DND-41 (cell line): ENCODE results near the gene CDK15.

Source experiments
- ATAC-seq: fragments of 200-7000 bp; cut with Tn5 transposase; 3 replicates; pipeline ENCODE4 v1.9.1; 2021; ENCODE audit warnings: low read depth; ENCODE audit not compliant: insufficient read depth
- DNase-seq: peaks from one replicate; pipeline ENCODE4 v3.0.0-alpha.2; 2020
- H2AFZ ChIP-seq: 2 replicates; pipeline ENCODE4 v1.6.0; 2012; ENCODE audit warnings: low read depth, low read length
- H3K27ac ChIP-seq: 2 replicates; pipeline ENCODE4 v1.5.1; 2012; ENCODE audit warnings: low read length, inconsistent platforms
- H3K27me3 ChIP-seq: fragments of 200-600 bp; sonication (generic); 2 replicates; pipeline ENCODE4 v1.6.0; 2012; ENCODE audit warnings: low read length, mild to moderate bottlenecking, inconsistent platforms; ENCODE audit not compliant: insufficient read depth, poor library complexity
- H3K36me3 ChIP-seq: 2 replicates; pipeline ENCODE4 v1.5.1; 2012; ENCODE audit warnings: low read length, inconsistent platforms; ENCODE audit not compliant: insufficient read depth
- H3K4me1 ChIP-seq: 2 replicates; pipeline ENCODE4 v1.5.1; 2012; ENCODE audit warnings: mild to moderate bottlenecking, low read length; ENCODE audit not compliant: insufficient read depth
- H3K4me2 ChIP-seq: 2 replicates; pipeline ENCODE4 v1.6.0; 2012; ENCODE audit warnings: mild to moderate bottlenecking, moderate library complexity, low read length, inconsistent platforms; ENCODE audit not compliant: insufficient read depth
- H3K4me3 ChIP-seq, 2 experiments: fragments of 200-600 bp in 1 of 2; shearing (Covaris generic) in 1 of 2; 2 replicates each; pipeline ENCODE4 v1.5.1; 2012 to 2016; ENCODE audit warnings: inconsistent platforms in 2 of 2, low read length in 2 of 2, mild to moderate bottlenecking in 2 of 2, low read depth in 1 of 2, moderate library complexity in 1 of 2
- H3K79me2 ChIP-seq: 2 replicates; pipeline ENCODE4 v1.6.0; 2012; ENCODE audit warnings: low read length, inconsistent platforms; ENCODE audit not compliant: insufficient read depth
- H3K9ac ChIP-seq: 2 replicates; pipeline ENCODE4 v1.6.0; 2012; ENCODE audit warnings: low read depth, mild to moderate bottlenecking, inconsistent platforms, low read length, moderate library complexity
- H3K9me3 ChIP-seq: 2 replicates; pipeline ENCODE4 v1.5.1; 2012; ENCODE audit warnings: low read length, moderate library complexity, mild to moderate bottlenecking, inconsistent platforms; ENCODE audit not compliant: insufficient read depth, severe bottlenecking
- H4K20me1 ChIP-seq: 2 replicates; pipeline ENCODE4 v1.6.0; 2012; ENCODE audit warnings: low read length; ENCODE audit not compliant: insufficient read depth
- CTCF ChIP-seq: IDR thresholded peaks from 2 replicates; pipeline ENCODE4 v1.5.1; 2012; ENCODE audit warnings: borderline replicate concordance, low read length, moderate library complexity, mild to moderate bottlenecking; ENCODE audit not compliant: poor library complexity, severe bottlenecking; ENCODE audit errors: extremely low read depth
- EZH2 ChIP-seq: IDR thresholded peaks from 3 replicates; pipeline ENCODE4 v1.6.1; 2012; ENCODE audit warnings: borderline replicate concordance, low read depth, mild to moderate bottlenecking, moderate library complexity, low read length, inconsistent platforms; ENCODE audit not compliant: severe bottlenecking

Gene CDK15

GRCh38 chr2:201779901-201780673 is 26.2 kb upstream of the CDK15 start:
- H3K4me1 ChIP-seq, result peaks cover 26% of the 10 kb centered on the region
- DNase-seq (no peak), ATAC-seq (no peak)
- H2AFZ ChIP-seq, result peak overlapping the region; percentile 86
- peak overlapping the region; percentile 41 to 70 for H3K4me3 ChIP-seq
- no peaks in the 10 kb centered on the region for H3K36me3 ChIP-seq
- no peaks in the 10 kb centered on the region for H3K27me3 ChIP-seq
- H3K9me3 ChIP-seq, result no peaks in the 10 kb centered on the region
- peak overlapping the region; percentile 73 for H3K9ac ChIP-seq
- peak overlapping the region; percentile 77 for H3K27ac ChIP-seq
- no peaks in the 10 kb centered on the region; the same call in 1 of the 2 replicates for H4K20me1 ChIP-seq
- no peak for TF ChIP-seq CTCF
- TF ChIP-seq EZH2, result no peak
- H3K4me2 ChIP-seq, result peak overlapping the region; percentile 100
- peaks cover 14% of the 10 kb centered on the region for H3K79me2 ChIP-seq

GRCh38 chr2:201780674-201781493 is 25.5 kb upstream of the CDK15 start, which contains the start of gene ALS2:
ALS2 (minus strand) TSS chr2:201780933; CDS start chr2:201768885, 12,048 bp downstream.
- Histone ChIP-seq H3K4me1 (peaks cover 26% of the 10 kb centered on the region), H3K36me3 (no peaks in the 10 kb centered on the region), H3K4me3 (peak within 1 kb of the TSS; percentile 41 to 70), H3K9me3 (no peaks in the 10 kb centered on the region), H3K79me2 (peaks cover 11% of the 10 kb centered on the region), H3K9ac (peak within 1 kb of the TSS; percentile 73), H3K4me2 (peak within 1 kb of the TSS; percentile 100), H3K27ac (peak within 1 kb of the TSS; percentile 77), H3K27me3 (no peaks in the 10 kb centered on the region), H2AFZ (peak within 1 kb of the TSS; percentile 86), H4K20me1 (no peaks in the 10 kb centered on the region)
- ATAC-seq, result peak; percentile 93
- DNase-seq, result peak; percentile 90
- TF ChIP-seq EZH2 (no peak), CTCF (no peak)

GRCh38 chr2:201781557-201782051 is 24.7 kb upstream of the CDK15 start:
- TF ChIP-seq EZH2 (no peak), CTCF (no peak)
- Histone ChIP-seq H3K4me2 (peak overlapping the region; percentile 100), H3K9ac (peak overlapping the region; percentile 73), H3K79me2 (peaks cover 11% of the 10 kb centered on the region), H2AFZ (peak overlapping the region; percentile 86), H3K27ac (peak overlapping the region; percentile 77), H3K4me1 (peaks cover 26% of the 10 kb centered on the region), H3K9me3 (no peaks in the 10 kb centered on the region), H4K20me1 (no peaks in the 10 kb centered on the region), H3K36me3 (no peaks in the 10 kb centered on the region), H3K4me3 (peak overlapping the region; percentile 41 to 70; a peak in 3 of 4 replicates), H3K27me3 (no peaks in the 10 kb centered on the region)
- no peak for DNase-seq
- ATAC-seq, result no peak
